ENCODE measurements around the gene TACSTD2.

DNA sequence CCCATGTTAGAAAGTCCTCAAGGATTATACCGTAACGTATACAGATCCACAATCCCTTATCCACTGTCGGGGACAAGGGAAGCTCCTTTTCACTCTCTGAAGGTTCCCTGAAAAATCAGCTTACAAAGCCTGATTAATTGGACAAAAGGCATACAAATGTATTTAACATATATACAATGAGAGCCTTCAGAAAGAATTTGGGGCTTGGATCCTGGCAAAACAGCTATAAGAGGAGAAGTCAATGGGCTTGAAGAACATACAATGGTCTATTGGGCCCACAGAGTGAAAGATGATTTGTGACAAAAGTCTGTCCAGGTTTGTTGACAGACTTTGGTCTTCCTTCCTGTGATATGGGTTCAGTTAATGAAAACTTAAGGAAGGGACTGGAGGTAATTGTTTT, 10.7 kb downstream of the TACSTD2 start:
- TF ChIP-seq, protein P1, sequence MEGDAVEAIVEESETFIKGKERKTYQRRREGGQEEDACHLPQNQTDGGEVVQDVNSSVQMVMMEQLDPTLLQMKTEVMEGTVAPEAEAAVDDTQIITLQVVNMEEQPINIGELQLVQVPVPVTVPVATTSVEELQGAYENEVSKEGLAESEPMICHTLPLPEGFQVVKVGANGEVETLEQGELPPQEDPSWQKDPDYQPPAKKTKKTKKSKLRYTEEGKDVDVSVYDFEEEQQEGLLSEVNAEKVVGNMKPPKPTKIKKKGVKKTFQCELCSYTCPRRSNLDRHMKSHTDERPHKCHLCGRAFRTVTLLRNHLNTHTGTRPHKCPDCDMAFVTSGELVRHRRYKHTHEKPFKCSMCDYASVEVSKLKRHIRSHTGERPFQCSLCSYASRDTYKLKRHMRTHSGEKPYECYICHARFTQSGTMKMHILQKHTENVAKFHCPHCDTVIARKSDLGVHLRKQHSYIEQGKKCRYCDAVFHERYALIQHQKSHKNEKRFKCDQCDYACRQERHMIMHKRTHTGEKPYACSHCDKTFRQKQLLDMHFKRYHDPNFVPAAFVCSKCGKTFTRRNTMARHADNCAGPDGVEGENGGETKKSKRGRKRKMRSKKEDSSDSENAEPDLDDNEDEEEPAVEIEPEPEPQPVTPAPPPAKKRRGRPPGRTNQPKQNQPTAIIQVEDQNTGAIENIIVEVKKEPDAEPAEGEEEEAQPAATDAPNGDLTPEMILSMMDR (IDR thresholded peaks at IDR 0.05; ENCODE audit: borderline replicate concordance, extremely low read depth, low read length, poor library complexity, severe bottlenecking), result no peak
- no peak for TF ChIP-seq EZH2 (IDR thresholded peaks at IDR 0.05; ENCODE audit: borderline replicate concordance, low read depth, low read length, severe bottlenecking)
